GM18499 (cell line): ENCODE results near the gene CACHD1.
"Not testable (repeated sequence)": the region's sequence is repeated elsewhere in the genome, so short reads cannot be mapped to it uniquely, and the experiment has no call there.

ENCODE experiments used
- ATAC-seq: cut with Tn5 transposase; IDR thresholded peaks from one replicate; pipeline ENCODE4 v1.9.1; 2021; ENCODE audit warnings: moderate number of reproducible peaks; ENCODE audit not compliant: insufficient read depth, unreplicated experiment

Gene CACHD1

DNA sequence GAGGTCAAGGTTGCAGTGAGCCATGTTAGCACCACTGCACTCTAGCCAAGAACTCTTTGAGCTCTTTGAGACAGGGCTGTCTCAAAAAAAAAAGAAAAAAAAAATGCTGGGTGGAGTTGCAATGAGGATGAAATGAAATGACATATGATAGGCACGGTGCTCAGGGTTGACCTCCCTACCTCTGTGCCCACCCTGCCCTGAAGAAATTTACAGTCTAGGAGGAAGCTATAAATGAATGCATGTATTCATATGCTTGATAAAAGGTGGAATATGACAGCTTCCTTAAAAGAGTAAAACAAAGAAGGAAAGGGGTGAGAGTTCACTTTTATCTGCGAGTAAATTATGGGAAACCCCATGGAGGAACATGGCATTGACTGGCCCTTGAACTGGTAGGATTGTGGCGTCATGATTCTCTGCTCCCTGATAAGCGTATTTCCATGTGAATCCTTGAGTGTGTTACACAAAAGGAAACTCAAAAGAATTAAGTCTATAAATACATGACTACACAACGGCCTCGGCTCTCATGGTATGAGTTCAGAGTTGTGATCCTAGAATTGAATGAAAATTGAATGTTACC is 215.9 kb downstream of the CACHD1 start:
- no peak for ATAC-seq

DNA sequence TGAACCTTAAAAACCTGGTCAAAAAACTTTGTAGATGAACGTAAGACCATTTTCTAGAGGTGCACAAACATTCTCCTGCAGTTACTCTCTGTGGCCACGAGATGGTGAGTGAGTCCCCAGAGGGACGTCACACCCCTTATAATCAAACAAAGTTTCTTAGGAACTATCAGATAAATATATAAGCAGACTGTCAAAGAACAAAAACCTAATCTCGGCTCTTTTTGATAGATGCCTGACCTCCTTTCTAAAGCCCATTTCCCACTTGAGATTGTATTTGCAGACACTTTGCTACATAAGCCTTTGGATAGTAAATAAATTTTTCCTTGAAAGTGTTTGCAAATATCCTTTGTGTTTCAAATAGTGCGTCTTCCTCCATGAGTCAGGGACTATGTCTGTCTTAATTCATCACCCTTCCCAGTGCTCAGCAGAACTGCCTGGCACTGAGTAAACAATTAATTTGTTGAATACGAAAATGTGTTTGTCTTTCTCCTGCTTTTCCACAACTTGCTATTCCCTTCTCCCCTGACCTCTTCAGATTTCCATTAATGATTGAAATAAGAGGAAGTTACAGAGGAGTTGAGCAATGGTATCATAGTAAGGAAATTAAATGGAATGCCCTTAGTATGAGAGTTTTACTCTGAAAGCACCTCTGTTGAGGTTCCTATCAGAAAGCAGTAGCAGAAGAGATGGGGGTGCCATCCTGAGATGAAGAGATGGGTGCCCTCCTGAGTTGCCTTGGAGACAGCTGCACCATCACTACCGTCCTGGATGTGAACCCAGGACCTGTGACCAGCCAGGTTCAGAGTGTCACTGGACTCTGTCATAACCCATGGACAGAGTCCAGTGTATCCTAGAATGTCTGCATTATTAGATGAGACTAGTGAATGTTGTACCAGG is 217.1 kb downstream of the CACHD1 start:
- ATAC-seq = no peak

DNA sequence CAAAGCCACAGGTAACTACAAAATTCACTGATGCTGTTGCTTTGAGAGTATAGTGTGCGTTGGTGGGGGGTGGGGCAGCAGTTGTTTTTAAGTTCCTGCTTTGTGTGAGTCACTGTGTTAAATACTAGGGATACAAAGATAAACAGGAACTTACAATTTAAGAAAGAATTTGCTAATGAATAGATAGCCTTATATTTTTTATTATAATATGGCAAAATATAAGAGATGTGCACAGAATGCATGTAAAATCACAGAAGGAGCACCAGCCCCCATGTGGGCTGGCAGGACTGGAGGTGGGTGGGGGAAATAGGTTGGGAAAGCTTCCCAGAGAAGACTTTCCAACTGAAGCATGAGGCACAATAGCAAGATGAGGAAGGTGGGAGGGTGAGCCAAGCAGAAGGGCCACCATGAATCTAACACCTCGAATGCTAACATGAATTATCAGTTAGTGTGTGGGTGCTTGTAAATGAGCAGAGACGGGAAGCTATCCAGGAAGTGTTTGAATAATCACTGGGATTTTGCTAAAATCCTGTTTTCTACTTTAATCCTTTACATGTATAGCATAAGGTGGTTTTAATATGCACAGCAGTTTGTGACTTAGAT is 217.9 kb downstream of the CACHD1 start:
- ATAC-seq = no peak

DNA sequence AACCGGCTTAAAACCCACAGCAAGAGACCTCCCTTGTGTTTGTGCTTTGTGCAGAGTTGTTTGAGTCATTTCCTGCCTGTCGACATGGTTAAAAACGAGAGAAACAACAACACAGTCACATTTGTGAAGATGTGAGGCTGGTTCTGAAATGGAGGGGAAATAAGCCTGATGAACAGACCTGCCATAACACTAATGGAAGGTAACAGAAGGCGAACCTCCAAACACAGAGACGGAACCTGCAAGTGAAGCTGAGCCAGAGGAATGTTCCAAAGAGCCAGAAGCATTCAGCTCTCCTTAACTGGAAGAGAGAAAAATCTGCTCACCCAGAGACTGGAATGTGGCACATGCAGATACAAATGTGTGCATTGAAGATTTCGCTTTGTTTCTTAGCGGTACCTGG is 221.7 kb downstream of the CACHD1 start:
- no peak for ATAC-seq

DNA sequence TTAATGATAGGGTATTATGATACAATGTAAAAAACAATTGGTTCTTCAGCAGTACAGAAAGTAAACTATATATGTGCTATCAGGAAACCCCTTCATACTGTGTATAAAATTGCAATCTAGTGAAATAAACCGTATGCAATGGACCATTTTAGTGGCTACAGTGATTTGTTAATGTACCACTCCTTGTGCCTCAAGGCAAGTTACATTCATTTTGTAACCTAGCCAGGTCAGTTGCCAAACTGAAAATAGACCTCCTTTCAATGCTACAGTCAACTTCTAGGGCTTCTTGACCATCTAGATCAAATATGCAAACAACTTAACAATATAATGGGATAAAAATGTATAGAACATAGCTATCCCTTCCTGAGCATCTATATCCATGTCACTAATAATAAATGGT is 223.0 kb downstream of the CACHD1 start:
- ATAC-seq = no peak

DNA sequence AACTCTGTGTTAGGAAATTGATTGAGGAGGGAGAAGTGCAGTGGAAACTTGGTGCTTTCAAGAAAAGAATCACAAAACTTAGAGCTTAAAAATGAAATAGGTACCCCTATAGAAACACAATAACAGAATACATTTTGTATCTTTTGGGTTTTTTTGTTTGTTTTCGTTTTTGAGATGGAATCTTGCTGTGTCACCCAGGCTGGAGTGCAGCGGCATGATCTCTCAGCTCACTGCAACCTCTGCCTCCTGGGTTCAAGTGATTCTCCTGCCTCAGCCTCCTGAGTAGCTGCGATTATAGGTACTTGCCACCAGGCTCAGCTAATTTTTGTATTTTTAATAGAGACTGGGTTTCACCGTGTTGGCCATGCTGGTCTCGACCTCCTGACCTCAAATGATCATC is 223.5 kb downstream of the CACHD1 start:
- ATAC-seq = no peak

DNA sequence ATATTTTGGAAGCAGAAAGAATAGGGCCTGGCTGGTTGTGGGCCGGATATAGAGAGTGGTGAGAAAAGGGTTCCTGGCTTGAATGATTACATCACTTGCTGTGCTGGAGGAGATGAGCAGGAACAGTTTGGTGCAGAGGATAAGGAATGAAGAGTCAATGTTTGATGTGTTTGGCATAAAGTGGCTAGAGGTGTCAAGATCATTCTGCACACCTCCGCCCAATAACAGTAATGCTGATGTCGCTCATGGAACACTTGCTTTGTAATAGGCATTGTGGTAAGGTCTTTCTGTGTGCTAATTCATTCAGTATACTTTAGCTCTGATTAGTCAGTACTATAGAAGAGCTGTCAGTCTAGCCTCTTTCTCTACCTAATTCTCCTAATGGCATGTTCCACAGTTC is 226.9 kb downstream of the CACHD1 start:
- ATAC-seq = no peak

DNA sequence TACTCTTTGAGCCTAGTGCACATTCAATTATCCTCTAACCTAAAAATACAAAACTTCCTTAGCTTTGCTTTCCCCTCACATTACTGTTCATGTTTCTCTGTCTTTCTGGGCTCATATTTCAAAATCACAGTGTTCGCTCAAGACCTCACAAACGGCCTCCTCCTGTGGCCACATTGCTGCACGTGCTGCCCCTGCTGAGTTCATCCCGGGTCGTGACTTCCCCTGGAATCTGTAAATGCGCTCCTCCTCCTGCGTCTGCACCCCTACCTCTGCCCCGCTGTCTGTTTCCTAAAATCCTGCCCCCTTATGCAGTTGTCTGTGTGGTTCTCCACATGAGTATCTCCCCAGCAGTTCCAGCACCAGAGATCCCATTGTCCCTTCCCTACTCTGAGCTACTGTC is 229.4 kb downstream of the CACHD1 start:
- no peak for ATAC-seq

DNA sequence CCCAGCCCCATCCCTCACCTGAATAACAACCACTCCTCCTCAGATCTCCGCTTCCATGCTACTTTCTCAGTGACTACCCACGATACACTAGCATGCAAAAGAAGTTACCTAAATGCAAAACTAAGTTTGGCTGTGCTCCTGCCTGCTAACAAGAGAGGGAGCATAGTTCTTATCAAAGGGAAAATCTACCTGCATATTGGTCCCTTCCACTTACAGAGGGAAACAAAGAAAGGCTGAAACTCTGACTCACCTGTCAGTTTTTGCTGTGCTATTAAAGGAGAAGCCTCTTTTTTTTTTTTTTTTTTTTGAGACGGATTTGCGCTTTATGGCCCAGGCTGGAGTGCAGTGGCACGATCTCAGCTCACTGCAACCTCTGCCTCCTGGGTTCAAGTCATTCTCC is 231.1 kb downstream of the CACHD1 start:
- ATAC-seq = no peak

DNA sequence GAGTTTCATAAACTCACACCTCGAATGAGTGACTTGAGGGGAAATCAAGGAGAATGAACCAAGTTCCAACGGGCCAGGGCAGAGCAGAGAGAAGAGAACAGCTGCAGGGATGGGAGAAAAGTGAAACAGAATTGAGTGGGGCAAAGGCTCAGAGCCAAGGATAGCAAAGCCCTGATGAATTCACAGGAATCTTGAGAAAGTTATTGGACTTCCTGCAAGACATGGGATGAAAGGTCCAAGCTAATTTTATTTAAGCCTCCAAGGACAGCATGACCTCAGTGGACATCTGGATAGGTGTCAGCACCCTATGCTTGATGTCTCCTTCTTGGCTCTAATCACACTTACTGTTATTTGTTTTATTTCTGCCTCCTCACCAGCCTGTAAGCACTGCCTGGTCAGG is 232.0 kb downstream of the CACHD1 start:
- ATAC-seq = no peak

DNA sequence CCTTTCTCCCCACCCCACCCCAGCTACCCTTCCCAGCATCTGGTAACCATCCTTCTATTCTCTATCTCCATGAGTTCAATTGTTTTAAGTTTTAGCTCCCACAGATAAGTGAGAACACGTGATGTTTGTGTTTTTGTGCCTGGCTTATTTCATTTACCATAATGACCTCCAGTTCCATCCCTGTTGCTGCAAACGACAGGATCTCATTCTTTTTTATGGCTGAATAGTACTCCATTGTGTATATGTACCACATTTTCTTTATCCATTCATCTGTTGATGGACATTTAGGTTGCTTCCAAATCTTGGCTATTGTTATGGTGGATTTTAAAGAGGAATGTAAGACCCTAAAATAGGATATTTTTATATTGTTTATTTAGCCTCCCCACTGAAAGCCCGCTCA is 232.7 kb downstream of the CACHD1 start:
- ATAC-seq = not testable (repeated sequence)

DNA sequence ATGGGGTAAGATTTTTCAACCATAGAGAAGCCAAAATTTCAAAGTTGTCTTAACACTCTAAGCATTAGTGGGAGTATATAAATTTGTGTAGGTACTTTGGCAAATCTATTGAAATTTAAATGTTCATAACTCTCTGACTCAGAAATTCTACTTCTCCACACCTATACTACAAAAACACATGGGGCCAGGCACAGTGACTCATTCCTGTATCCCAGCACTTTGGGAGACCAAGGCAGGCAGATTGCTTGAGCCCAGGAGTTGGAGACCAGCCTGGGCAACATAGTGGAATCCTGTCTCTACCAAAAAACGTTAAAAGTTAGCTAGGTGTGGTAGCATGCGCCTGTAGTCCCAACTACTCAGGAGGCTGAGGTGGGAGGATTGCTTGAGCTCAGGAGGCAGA is 233.7 kb downstream of the CACHD1 start:
- no peak for ATAC-seq

DNA sequence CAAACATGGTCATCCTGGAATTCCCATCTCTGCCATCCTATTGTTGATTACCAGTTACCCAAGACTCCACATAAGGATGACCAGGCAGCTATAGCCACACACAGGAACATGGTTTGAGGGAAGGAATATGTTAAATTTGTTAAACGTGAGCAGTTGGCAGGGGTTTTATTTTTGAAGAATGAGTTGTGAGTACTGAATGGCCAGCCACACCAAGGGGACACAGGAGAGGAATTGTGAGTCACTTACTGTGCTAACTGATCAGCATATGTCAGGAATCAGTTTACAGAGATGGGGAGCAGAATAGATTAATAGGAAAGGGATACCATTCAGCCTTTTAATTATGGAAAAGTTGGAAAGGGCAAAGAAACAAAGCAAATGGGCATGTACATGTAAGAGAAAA is 235.7 kb downstream of the CACHD1 start:
- no peak for ATAC-seq

DNA sequence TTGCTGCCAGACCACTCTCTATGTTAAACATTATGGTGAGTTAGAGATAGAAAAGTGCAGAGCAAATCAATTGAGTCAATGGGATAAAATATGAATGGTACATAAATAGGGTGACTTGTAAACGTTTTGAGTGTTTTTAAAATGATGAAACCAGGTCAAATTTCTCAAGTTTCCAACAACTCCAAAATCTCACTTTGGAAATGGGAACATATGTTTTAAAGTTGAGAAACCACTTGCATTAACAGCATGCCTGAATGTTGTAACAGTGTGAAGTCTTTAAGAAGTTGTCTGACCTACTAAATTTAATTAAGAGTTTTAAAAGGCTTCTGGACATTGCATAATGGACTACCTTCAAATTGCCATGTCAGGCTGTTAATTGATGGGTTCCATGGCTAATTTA is 241.3 kb downstream of the CACHD1 start:
- ATAC-seq = no peak

DNA sequence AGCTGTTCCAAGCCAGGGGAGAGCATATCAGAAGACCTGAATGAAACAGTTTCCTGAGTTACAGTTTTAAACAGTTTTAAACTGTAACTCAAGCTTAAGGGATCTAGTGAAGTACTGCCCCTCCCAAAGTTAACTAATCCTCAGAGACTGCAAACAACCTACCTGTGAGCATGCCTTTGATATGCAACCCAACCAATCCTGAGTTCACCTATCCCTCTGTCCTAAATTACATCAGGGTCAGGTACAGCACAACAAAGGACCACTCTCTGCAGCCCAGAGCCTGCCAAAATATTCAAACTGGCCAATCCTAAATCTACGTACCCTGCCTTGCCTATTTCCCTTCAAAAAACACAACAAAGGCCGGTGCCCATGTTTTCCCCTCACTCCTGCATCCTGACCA is 242.1 kb downstream of the CACHD1 start:
- ATAC-seq = no peak

DNA sequence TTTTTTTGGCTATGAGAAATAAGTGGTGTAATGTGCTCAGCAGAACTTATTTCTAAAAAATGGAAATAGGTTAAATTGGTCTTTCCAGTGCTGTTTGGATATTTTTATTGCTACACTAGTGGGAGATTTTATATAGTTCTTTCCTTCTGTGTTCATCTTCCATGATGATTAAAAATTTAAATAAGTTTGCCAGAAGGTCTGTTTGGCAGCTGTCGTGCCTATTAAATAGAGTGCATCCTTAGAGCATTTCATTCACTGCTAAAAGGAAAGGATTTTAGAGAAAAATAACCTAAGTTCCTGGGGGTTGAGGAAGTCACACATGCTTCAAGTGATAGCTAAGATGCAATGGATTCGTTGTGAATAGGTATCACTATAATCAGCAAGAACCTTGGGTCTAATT is 245.3 kb downstream of the CACHD1 start:
- no peak for ATAC-seq

DNA sequence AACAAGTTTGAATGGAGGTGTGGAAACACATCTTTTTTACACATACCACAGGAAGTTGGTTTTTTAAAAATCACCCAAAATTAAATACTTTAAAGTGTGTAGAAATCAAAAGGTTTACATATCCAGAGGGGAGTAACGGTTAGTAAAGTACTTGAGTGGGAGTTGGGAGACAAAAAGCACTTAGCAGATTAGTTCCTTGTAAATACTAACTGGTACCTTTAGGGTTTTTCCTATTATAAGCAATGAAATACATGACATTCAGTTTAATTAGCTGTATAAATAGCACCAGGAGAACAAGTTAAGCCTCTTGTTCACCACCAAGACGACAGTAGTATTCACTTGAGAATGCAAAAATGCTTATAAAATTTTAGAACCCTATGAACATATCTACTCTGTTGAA is 251.2 kb downstream of the CACHD1 start:
- no peak for ATAC-seq

DNA sequence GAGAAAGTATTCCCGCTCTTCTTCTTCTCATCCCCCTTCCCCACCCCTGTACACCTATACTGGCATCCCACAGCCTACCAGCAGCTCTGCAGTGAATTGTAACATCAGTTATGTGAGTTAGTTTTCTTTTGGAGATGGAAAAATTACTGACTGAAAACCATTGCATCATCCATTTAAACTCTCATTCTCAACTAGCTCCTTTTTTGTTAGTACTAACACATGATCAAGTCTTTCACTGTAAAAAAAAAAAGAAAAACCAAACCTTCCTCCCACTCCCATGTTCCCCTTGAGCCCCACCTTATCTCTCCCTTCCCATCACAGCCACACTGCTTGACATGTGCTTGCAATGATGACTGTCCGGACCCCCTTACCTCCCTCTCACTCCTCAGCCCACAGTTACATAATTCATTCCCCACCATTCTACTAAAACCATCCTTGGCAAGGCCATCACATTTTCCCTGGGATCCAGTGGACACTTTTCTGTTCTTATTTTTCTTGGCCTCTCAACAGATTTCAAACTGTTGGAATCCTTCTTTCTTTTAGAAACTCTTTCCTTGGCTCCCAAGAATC is 251.7 kb downstream of the CACHD1 start:
- ATAC-seq = no peak

DNA sequence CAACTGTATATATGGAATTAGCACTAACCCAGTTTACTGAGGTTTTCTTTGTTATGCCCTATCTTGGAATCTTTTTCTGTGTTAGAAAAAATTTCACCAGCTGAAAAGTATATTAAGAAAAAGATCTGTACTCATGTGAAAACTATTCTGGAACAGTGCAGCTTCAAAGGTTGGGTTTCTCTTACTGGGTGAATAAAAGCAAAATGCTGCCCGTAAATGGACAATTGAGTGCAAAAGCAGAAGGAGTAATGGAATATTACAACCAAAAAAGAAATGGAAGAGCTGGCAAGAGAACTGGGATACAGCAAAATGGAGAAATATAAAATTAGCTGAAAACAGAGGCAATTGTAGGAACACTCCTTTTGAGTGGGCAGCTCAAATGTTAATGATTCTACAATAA is 257.9 kb downstream of the CACHD1 start:
- ATAC-seq = no peak

DNA sequence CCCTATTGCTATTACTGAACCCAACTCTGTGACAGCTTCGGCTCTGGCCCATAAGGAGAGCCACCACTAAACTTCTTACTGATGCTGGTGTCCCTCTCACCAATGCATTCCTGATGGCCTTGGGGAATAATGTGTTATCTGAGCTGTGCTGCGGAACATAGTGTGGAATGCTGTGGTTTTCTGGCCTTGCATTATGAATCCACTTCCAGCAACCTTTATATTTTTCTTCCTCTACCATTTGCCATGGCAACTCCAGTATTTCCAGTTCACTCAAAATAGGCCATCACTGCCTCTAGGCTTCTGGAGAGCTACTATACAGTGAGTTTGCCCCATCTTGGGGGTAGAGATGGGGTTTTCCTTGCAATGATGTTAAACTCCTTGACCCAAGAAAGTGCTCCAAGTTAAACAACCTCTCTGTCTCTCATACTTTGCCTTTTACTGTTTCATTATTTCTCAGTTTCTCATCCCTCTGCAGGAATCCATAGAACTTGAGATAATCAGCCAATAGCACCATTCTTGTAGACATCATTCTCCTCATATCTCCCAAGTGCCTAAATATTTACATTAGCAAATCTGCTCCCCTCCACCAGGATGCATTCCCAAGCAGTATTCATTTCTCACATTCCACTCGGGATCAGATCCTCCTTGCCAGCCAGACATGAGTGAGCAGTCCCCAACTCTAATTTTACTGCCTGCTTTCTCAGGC is 263.8 kb downstream of the CACHD1 start:
- ATAC-seq = no peak

DNA sequence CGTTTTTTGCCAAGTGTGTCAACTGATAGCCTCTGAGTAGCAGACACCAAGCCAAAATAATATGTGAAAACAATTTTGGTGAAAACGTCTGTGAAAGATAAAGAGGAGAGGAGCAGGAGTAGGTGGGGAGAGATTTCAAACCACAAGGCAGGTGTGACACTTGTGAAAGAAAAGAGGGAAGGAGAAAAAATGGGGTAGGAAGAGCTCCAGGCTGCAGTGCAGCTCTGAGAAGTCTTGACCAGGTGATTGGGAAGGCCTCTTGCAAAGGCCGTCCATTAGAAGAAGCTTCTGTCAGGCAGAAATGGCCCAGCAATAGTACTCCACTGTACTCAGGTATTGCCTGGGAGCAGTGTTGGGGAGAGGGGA is 264.3 kb downstream of the CACHD1 start:
- ATAC-seq = no peak
